MM.1S (cell line): Measurements from ENCODE around the gene SMARCAD1.

Source experiments
- CTCF ChIP-seq: fragments of 300-600 bp; sonication (generic); IDR thresholded peaks from 2 replicates; pipeline ENCODE4 v1.5.1; 2016; ENCODE audit warnings: antibody characterized with exemption, low read length, mixed read lengths
- EZH2 ChIP-seq: fragments of 300-600 bp; sonication (generic); optimal IDR thresholded peaks from 2 replicates; pipeline ENCODE3; 2017; ENCODE audit warnings: low read depth, mild to moderate bottlenecking, antibody characterized with exemption, low read length, mixed read lengths

GRCh38 chr4:94277534-94277933 lies 69.9 kb downstream of the SMARCAD1 start:
- TF ChIP-seq EZH2, result no peak
- no peak for TF ChIP-seq CTCF
